Caco-2 (cell line): ENCODE measurements around the gene HBA2. TPM values are rescaled to one million over a fixed set of nuclear protein-coding genes. Genes with fewer than 3 reads are reported as not detected.
A peak's percentile ranks its signal among the peaks of the same experiment; 100 is the strongest.

Experiments used
- BruUV-seq: library from RNA; stranded (reverse); fragments of 400-500 nt; replicated peaks from 2 replicates; lab custom pipeline; 2021; lab: Mats Ljungman, UMichigan
- CTCF ChIA-PET: fragments of 300-600 bp; sonication (Branson Sonifier 250); formaldehyde crosslinking; loops from one replicate; lab custom pipeline; 2022; ENCODE audit warnings: antibody characterized with exemption; lab: Charles Lee
- POLR2A ChIA-PET: fragments of 300-600 bp; sonication (Branson Sonifier 250); formaldehyde crosslinking; loops from one replicate; lab custom pipeline; 2022; ENCODE audit warnings: antibody characterized with exemption; lab: Charles Lee
- DNase-seq, 2 experiments: peaks; one replicate each; pipeline versions ENCODE4 v3.0.0 to v3.0.0-alpha.2; 2020 to 2022
- H3K27me3 ChIP-seq: replicated peaks from 2 replicates; pipeline ENCODE4 v1.6.0; 2011; ENCODE audit warnings: low read length; ENCODE audit not compliant: control insufficient read depth, insufficient read depth
- H3K36me3 ChIP-seq: 2 replicates; pipeline ENCODE4 v1.5.1; 2011; ENCODE audit warnings: low read length; ENCODE audit not compliant: control insufficient read depth, insufficient read depth
- H3K4me1 ChIP-seq: fragments of 250-450 bp; sonication (Bioruptor Pico); 2 replicates; pipeline ENCODE4 v1.5.1; 2020; ENCODE audit warnings: mild to moderate bottlenecking
- H3K4me3 ChIP-seq: 2 replicates; pipeline ENCODE4 v1.5.1; 2011; ENCODE audit warnings: low read depth, mild to moderate bottlenecking, control low read depth, low read length
- H3K9me3 ChIP-seq: fragments of 250-450 bp; sonication (Bioruptor Pico); 2 replicates; pipeline ENCODE4 v1.5.1; 2020; ENCODE audit warnings: mild to moderate bottlenecking, moderate library complexity
- H3K27ac Mint-ChIP-seq: one replicate; pipeline ENCODE4 v1.8.0; 2022; ENCODE audit warnings: mixed read lengths; ENCODE audit not compliant: unreplicated experiment
- H3K27me3 Mint-ChIP-seq: one replicate; pipeline ENCODE4 v1.8.0; 2022; ENCODE audit warnings: mixed read lengths; ENCODE audit not compliant: insufficient read depth, unreplicated experiment
- H3K36me3 Mint-ChIP-seq: one replicate; pipeline ENCODE4 v1.8.0; 2022; ENCODE audit warnings: mild to moderate bottlenecking, mixed read lengths; ENCODE audit not compliant: insufficient read depth, unreplicated experiment
- H3K4me1 Mint-ChIP-seq: one replicate; pipeline ENCODE4 v1.8.0; 2022; ENCODE audit warnings: low read depth, mixed read lengths; ENCODE audit not compliant: unreplicated experiment
- H3K4me3 Mint-ChIP-seq: one replicate; pipeline ENCODE4 v1.8.0; 2022; ENCODE audit warnings: mild to moderate bottlenecking, moderate library complexity, mixed read lengths; ENCODE audit not compliant: unreplicated experiment
- H3K9me3 Mint-ChIP-seq: one replicate; pipeline ENCODE4 v1.8.0; 2022; ENCODE audit warnings: mixed read lengths; ENCODE audit not compliant: unreplicated experiment
- intact Hi-C: fragments of 100-400 bp; cut with micrococcal nuclease; formaldehyde crosslinking; loops from one replicate; pipeline ENCODE4 v1.10.0; 2022; ENCODE audit not compliant: unreplicated experiment
- total RNA-seq: library from RNA; stranded (reverse); gene quantifications from 2 replicates; pipeline ENCODE4 v1.2.3, GENCODE V29; 2022
- TF ChIP-seq, protein P1 (sequence below), 2 experiments: fragments of 200-600 bp in 1 of 2; IDR thresholded peaks; 1 replicate in 1 of 2; 2 replicates in 1 of 2; pipeline versions ENCODE4 v1.5.1 to v1.8.0; 2011 to 2022; ENCODE audit warnings: antibody characterized with exemption in 1 of 2, control low read depth in 1 of 2, inconsistent platforms in 1 of 2, low read depth in 1 of 2, low read length in 1 of 2, mild to moderate bottlenecking in 1 of 2, moderate library complexity in 1 of 2; ENCODE audit not compliant: insufficient read depth in 1 of 2, severe bottlenecking in 1 of 2, unreplicated experiment in 1 of 2

Gene HBA2
- total RNA-seq, 1 experiment from 2014 or later = 2.1 TPM

DNA sequence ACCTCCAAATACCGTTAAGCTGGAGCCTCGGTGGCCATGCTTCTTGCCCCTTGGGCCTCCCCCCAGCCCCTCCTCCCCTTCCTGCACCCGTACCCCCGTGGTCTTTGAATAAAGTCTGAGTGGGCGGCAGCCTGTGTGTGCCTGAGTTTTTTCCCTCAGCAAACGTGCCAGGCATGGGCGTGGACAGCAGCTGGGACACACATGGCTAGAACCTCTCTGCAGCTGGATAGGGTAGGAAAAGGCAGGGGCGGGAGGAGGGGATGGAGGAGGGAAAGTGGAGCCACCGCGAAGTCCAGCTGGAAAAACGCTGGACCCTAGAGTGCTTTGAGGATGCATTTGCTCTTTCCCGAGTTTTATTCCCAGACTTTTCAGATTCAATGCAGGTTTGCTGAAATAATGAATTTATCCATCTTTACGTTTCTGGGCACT is 4.7 kb downstream of the HBA2 start:
- H3K4me1 Mint-ChIP-seq = no peaks in the 10 kb centered on the region
- BruUV-seq = no TSS peak
- H3K27me3 Mint-ChIP-seq = peaks cover 11% of the 10 kb centered on the region
- H3K4me1 ChIP-seq = peaks cover 5% of the 10 kb centered on the region
- TF ChIP-seq, protein P1, sequence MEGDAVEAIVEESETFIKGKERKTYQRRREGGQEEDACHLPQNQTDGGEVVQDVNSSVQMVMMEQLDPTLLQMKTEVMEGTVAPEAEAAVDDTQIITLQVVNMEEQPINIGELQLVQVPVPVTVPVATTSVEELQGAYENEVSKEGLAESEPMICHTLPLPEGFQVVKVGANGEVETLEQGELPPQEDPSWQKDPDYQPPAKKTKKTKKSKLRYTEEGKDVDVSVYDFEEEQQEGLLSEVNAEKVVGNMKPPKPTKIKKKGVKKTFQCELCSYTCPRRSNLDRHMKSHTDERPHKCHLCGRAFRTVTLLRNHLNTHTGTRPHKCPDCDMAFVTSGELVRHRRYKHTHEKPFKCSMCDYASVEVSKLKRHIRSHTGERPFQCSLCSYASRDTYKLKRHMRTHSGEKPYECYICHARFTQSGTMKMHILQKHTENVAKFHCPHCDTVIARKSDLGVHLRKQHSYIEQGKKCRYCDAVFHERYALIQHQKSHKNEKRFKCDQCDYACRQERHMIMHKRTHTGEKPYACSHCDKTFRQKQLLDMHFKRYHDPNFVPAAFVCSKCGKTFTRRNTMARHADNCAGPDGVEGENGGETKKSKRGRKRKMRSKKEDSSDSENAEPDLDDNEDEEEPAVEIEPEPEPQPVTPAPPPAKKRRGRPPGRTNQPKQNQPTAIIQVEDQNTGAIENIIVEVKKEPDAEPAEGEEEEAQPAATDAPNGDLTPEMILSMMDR (IDR thresholded peaks at IDR 0.05; ENCODE audit: insufficient read depth in 1 of 2, low read depth in 1 of 2, low read length in 1 of 2, severe bottlenecking in 1 of 2, unreplicated experiment in 1 of 2) = no peak
- ChIA-PET CTCF (no interaction called here), POLR2A (no interaction called here)
- DNase-seq = no peak
- no peak overlapping the region for H3K27ac Mint-ChIP-seq
- intact Hi-C loops = no loop called here
- peaks cover 14% of the 10 kb centered on the region for H3K36me3 Mint-ChIP-seq
- no peaks in the 10 kb centered on the region for H3K9me3 ChIP-seq
- no peaks in the 10 kb centered on the region for H3K36me3 ChIP-seq
- no peaks in the 10 kb centered on the region for H3K27me3 ChIP-seq
- H3K4me3 Mint-ChIP-seq = peak overlapping the region; percentile 53
- H3K9me3 Mint-ChIP-seq = no peaks in the 10 kb centered on the region
- no peak overlapping the region for H3K4me3 ChIP-seq

DNA sequence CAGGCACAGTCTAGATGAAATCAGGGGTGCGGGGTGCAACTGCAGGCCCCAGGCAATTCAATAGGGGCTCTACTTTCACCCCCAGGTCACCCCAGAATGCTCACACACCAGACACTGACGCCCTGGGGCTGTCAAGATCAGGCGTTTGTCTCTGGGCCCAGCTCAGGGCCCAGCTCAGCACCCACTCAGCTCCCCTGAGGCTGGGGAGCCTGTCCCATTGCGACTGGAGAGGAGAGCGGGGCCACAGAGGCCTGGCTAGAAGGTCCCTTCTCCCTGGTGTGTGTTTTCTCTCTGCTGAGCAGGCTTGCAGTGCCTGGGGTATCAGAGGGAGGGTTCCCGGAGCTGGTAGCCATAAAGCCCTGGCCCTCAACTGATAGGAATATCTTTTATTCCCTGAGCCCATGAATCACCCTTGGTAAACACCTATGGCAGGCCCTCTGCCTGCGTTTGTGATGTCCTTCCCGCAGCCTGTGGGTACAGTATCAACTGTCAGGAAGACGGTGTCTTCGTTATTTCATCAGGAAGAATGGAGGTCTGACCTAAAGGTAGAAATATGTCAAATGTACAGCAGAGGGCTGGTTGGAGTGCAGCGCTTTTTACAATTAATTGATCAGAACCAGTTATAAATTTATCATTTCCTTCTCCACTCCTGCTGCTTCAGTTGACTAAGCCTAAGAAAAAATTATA is 5.4 kb downstream of the HBA2 start:
- intact Hi-C loops = no loop called here
- BruUV-seq = no TSS peak
- no peaks in the 10 kb centered on the region for H3K4me1 Mint-ChIP-seq
- no peak for DNase-seq
- H3K4me3 ChIP-seq = no peak overlapping the region
- POLR2A ChIA-PET = no interaction called here
- no peaks in the 10 kb centered on the region for H3K36me3 ChIP-seq
- H3K9me3 Mint-ChIP-seq = no peaks in the 10 kb centered on the region
- H3K4me1 ChIP-seq = peaks cover 5% of the 10 kb centered on the region
- CTCF ChIA-PET = no interaction called here
- H3K36me3 Mint-ChIP-seq = peaks cover 14% of the 10 kb centered on the region
- H3K9me3 ChIP-seq = no peaks in the 10 kb centered on the region
- H3K27me3 Mint-ChIP-seq = peaks cover 11% of the 10 kb centered on the region
- H3K4me3 Mint-ChIP-seq = peak overlapping the region; percentile 53
- no peak overlapping the region for H3K27ac Mint-ChIP-seq
- TF ChIP-seq, protein P1 (IDR thresholded peaks at IDR 0.05; ENCODE audit: insufficient read depth in 1 of 2, low read depth in 1 of 2, low read length in 1 of 2, severe bottlenecking in 1 of 2, unreplicated experiment in 1 of 2) = no peak
- H3K27me3 ChIP-seq = no peaks in the 10 kb centered on the region

DNA sequence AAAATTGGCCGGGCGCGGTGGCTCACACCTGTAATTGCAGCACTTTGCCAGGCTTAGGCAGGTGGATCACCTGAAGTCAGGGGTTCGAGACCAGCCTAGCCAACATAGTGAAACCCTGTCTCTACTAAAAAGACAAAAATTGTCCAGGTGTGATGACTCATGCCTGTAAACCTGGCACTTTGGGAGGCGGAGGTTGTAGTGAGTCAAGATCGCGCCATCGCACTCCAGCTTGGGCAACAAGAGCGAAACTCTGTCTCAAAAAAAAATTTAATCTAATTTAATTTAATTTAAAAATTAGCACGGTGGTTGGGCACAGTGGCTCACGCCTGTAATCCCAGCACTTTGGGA is 6.0 kb downstream of the HBA2 start:
- no TSS peak for BruUV-seq
- Histone ChIP-seq H3K4me1 (peaks cover 5% of the 10 kb centered on the region), H3K27me3 (no peaks in the 10 kb centered on the region), H3K9me3 (no peaks in the 10 kb centered on the region), H3K36me3 (no peaks in the 10 kb centered on the region), H3K4me3 (no peak overlapping the region)
- intact Hi-C loops = no loop called here
- peaks cover 17% of the 10 kb centered on the region for H3K36me3 Mint-ChIP-seq
- POLR2A ChIA-PET = no interaction called here
- CTCF ChIA-PET = no interaction called here
- peaks cover 11% of the 10 kb centered on the region for H3K27me3 Mint-ChIP-seq
- TF ChIP-seq, protein P1 (IDR thresholded peaks at IDR 0.05; ENCODE audit: insufficient read depth in 1 of 2, low read depth in 1 of 2, low read length in 1 of 2, severe bottlenecking in 1 of 2, unreplicated experiment in 1 of 2) = no peak
- no peaks in the 10 kb centered on the region for H3K4me1 Mint-ChIP-seq
- no peak overlapping the region for H3K4me3 Mint-ChIP-seq
- no peak for DNase-seq
- no peaks in the 10 kb centered on the region for H3K9me3 Mint-ChIP-seq
- H3K27ac Mint-ChIP-seq = no peak overlapping the region
